Measurements from ENCODE around the gene SAMD15.

DNA sequence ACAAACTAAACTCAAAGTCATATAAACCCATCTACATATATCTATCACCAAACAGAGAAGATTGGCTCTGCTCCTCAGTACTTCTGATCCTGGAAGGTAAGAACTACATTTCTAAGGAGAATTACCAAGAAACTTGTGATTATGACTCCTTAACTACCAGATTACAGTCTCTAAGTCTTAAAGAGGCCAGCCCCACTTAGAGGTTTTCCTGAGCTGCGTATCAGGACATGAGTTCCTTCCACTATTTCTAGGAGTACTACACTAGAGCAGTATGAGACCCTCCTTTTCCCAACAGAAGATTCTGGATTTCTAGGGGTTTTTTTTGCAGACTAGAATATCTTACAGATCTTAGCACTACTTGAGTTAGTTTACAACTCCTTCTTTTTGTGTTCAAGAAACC lies 46.2 kb downstream of the SAMD15 start, which contains the start of gene NOXRED1:
- TF ChIP-seq, protein P1, sequence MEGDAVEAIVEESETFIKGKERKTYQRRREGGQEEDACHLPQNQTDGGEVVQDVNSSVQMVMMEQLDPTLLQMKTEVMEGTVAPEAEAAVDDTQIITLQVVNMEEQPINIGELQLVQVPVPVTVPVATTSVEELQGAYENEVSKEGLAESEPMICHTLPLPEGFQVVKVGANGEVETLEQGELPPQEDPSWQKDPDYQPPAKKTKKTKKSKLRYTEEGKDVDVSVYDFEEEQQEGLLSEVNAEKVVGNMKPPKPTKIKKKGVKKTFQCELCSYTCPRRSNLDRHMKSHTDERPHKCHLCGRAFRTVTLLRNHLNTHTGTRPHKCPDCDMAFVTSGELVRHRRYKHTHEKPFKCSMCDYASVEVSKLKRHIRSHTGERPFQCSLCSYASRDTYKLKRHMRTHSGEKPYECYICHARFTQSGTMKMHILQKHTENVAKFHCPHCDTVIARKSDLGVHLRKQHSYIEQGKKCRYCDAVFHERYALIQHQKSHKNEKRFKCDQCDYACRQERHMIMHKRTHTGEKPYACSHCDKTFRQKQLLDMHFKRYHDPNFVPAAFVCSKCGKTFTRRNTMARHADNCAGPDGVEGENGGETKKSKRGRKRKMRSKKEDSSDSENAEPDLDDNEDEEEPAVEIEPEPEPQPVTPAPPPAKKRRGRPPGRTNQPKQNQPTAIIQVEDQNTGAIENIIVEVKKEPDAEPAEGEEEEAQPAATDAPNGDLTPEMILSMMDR (conservative IDR thresholded peaks at IDR 0.05; ENCODE audit: low read depth, low read length): no peak
- TF ChIP-seq EZH2phosphoT487 (IDR thresholded peaks at IDR 0.05; ENCODE audit: borderline replicate concordance, low read length): no peak
